GM19025 (cell line): Measurements from ENCODE around the gene GXYLT1.
"Not testable (repeated sequence)": the region's sequence is repeated elsewhere in the genome, so short reads cannot be mapped to it uniquely, and the experiment has no call there.

ENCODE experiments used
- ATAC-seq: cut with Tn5 transposase; IDR thresholded peaks from one replicate; pipeline ENCODE4 v1.9.1; 2021; ENCODE audit warnings: mild to moderate bottlenecking, low read depth, moderate library complexity; ENCODE audit not compliant: unreplicated experiment

GXYLT1 gene

DNA sequence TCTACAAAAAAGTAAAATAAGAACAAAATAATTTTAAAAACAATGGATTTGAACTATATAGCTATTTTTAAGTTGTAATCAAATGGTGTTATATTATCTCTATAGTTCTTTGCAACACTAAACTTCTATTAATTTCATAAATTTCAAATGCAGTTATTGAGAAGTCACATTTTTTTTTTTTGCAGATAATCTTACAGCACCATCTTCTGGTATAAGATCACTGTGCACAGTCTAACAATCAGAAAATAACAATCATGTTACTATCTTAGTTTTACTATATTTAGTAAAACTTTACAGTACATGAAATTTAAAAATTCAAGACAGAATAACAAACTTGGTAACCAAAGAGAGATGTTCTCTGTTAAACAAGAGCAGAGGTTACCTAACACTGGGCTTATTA lies 40.6 kb downstream of the GXYLT1 start:
- ATAC-seq, result no peak

DNA sequence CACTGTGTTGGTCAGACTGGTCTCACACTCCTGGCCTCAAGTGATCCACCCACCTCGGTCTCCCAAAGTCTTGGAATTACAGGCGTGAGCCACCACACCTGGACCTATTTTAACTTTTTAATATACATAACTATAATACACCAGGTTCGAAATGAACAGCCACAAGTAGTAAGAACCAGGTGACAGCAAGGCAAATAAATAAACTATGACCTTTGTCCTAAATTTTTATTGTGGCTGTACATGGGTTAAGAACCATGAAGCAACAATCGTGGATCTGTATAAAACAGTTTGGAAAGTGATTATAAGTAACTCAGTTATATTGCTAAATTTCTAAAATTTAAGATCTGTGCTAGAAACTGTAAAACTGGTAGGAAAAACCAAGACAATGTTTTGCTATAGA lies 41.5 kb downstream of the GXYLT1 start:
- no peak for ATAC-seq

DNA sequence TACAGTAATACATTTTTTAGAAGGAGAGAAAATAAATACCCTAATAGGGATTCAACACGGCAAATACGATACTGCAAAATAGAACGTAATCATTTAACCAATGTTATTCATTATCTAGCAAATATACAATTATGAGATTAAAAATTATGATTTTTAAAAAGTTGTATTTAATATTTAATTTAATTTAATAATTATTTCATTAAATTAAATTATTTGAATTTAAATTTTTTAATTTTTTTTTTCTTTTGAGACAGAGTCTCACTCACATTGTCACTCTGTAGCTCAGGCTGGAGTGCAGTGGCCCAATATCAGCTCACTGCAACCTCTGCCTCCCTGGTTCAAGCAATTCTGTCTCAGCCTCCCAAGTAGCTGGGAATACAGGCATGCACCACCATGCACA lies 42.0 kb downstream of the GXYLT1 start:
- ATAC-seq, result no peak

DNA sequence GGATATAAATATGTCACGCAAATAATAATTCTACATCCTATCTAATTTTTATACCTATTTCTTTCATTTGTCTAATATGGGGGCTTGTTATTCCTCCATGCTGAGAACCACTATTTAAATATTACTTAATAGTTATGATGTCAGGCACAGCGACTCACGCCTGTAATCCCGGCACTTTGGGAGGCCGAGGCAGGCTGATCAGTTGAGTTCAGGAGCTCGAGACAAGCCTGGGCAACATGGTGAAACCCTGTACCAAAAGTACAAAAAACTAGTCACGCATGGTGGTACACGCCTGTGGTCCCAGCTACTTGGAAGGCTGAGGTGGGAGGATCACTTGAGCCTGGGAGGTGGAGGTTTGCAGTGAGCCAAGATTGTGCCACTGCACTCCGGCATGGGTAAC lies 45.2 kb downstream of the GXYLT1 start:
- ATAC-seq, result no peak

DNA sequence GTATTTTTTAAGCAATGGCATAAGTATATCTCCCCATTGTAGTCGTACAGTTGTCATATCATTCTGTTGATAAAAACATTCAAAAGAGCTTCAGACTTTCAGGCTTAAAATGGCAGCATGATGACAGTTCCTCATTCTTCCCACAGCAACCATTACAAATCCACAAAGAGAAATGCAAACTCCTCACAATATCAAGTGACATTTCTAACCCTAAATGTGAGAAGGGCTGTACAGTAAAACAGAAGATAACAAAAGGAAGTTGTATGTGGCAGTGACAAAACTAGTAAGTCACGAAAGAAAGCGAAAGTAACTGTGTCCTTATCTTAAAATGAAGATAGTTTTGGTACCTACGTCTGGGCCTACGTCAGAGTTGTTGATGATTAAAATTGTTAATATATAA lies 46.7 kb downstream of the GXYLT1 start:
- peak; percentile 85 for ATAC-seq

DNA sequence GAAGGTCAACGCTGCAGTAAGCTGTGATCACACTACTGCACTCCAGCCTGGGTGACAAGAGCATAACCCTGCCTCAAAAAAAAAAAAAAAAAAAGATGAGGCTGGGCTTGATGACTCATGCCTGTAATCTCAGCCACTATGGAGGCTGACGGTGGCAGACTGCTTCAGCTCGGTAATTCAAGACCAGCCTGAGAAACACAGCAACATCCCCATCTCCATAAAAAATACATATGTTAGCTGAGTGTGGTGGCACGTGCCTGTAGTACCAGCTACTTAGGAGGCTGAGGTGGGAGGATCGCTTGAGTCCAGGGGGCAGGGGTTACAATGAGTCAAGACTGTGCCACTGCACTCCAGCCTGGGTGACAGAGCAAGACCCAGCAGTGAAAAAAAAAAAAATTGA lies 50.4 kb downstream of the GXYLT1 start:
- ATAC-seq, result no peak

DNA sequence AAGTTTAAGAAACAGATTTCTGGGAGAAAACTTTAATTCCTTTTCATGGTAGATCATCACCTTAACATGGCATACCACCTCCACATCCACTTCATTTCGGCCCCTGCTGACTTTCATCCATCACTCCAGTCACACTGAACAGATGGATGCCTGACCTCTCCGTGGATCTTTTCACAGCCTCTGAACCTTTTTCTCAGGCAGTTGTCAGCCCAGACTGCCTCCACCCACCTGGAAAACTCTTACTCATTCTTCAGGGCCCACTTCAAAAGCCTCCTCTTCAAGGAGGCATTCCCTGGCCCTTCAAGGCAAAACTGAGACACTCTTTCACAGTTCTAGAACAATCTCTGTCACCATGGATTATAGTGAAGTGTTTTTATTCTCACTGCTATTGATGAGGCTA lies 52.9 kb downstream of the GXYLT1 start:
- ATAC-seq, result no peak

DNA sequence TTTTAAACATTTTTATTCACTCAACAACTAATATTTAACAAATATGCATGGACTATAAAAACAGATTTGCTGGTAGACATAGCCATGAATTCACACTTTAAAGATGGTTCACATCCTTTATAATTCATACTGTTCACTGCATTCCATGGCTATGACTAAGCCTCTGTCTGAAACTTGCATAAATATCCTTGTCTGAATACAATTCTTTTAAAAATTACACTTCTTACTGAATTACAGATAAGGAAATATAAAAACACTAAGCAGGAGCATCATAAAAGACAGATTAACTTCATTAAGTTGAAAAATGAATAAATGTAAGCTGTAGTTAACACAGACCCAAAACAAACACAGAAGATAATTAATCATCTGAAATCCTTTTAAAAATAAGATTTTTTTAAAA lies 53.8 kb downstream of the GXYLT1 start:
- ATAC-seq, result no peak

DNA sequence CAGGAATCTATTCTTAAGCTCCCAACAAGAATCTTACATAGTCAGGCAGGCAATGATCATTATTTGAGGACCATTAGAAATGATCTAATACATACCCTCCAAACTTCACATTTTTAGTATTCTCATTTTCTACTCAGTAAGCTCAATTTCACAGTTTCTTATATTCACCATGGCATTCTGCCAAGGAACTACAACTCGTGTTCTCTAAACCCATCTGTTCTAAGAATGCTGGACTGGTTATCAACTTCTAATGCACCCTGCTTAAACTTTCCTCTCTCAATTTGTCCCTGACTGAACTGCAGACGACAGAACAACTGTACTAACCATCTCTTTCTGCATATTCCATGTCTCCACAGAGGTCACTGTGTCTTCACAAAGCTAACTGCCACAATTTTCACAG lies 58.6 kb downstream of the GXYLT1 start:
- ATAC-seq, result no peak

DNA sequence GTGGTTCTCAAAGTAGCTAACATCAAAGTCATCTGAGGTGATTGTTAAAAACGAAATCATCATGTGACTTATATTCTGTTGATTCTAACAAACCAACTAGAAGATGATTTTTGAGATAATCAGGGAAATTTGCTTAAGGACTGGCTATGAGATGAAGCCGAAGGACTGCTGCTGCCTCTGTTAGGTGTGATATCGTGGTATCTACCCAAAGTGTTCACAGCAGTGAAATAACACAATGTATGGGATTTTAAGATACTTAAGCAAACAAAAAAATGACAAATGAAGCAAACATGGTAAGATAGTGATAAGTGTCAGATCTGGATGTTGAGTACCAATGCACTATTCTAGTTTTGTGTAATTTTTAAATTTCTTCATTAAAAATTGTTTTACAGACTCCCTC lies 59.1 kb downstream of the GXYLT1 start:
- no peak for ATAC-seq

DNA sequence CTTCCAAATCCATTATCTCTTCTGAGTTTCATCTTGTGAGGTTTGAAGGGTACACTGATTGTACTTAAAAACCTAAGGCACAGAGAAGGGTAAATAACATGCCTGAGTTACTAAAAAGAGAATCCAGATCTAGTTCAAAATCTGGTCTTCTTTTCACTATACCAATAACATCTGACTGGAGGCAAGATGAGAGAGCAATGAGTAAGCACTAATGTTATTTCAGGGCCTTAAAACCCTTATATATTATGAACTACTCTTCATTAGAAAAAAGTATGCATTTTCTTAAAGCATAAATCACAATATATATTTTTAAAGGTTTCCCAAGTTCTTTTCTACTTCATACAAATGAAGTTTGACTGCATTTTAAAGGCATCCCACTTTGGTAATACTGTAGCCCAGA lies 60.2 kb downstream of the GXYLT1 start:
- ATAC-seq, result no peak

DNA sequence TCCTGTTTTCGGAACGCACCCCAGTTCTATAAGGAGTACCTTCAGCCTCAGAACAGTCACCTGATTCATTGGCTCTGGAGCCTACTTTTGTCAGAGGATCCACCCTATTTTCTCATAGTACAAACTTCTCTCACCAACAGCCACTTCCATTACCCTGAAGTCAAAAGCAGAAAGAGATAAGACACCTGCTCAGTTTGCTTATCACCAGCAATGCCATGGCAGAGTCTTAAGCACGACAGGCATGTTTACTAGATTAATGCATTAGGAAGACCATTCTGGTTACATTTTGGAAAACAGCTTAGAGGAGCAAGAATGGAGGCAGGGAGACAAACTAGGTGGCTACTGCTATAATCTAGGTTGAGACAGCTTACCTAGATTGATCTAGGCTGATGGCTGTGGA lies 67.7 kb downstream of the GXYLT1 start:
- no peak for ATAC-seq

DNA sequence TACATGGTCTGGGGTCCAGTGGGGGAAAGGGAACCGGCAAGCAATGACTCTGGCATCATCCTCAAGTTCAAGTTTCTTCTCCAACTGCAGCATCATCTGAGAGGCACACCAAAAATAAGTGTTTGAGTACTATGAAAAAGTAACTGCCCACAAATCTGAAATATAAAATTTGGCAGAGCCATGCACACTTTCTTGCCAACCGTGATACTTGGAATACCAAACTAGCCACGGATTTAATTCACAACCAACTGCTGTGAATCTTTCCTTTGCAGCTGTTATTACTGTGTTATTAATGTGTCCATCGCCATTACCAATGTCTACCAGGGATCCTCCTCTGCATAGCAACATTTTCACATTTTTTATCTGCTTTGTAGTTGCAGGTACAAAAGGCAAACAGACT lies 74.6 kb downstream of the GXYLT1 start:
- no peak for ATAC-seq

DNA sequence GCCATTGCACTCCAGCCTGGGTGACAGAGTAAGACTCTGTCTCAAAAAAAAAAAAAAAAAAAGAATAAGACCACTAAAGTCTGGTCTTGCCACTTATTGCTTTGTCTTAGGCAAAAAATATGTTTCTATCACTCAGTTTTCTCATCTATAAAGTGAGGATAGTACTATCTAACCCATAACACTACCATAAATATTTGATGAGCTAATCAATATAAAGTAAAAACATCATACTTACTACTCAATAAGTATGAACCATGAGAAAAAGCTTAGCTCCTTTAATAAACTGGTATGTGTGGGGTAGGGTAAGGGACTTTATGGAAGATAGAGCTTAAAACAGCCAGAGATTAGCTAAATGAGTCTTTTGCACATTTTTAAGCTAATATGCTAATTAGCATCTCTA lies 85.5 kb downstream of the GXYLT1 start:
- no peak for ATAC-seq

DNA sequence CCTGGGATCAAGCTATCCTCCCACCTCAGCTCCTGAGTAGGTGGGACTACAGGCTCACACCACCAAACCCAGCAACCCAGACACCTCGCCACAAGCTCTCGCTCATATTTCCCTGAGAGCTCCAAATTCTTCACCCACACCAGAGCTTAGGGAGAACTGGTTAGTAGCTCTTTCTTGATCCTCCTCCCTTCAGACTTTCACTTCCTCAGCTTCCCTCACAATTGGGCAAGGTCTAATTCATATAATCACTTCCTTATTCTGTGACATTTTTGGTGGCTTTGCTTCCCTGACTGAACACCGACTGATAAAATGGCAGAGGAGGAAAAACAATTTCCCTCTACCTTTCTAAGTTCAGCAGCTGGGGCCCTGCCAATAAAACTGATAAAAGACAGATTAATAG lies 88.5 kb downstream of the GXYLT1 start:
- no peak for ATAC-seq

DNA sequence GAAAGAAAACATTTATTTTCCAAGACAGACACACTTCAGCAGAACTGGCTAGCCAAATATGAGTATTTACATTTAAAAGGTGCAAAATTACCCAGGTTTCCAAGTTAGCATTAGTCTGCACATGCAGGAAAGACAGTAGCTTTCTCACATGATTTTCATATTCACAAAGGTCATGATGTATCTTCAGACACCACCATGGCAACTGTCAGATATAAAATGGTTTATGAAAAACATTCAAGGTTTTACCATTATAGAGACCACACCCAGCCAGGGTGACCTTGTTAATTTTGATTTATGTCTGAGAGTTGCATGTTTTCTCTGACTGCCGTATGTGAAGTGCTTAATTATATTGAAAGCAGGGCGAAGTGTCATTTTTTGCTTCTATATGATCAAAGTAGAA lies 91.2 kb downstream of the GXYLT1 start:
- no peak for ATAC-seq

DNA sequence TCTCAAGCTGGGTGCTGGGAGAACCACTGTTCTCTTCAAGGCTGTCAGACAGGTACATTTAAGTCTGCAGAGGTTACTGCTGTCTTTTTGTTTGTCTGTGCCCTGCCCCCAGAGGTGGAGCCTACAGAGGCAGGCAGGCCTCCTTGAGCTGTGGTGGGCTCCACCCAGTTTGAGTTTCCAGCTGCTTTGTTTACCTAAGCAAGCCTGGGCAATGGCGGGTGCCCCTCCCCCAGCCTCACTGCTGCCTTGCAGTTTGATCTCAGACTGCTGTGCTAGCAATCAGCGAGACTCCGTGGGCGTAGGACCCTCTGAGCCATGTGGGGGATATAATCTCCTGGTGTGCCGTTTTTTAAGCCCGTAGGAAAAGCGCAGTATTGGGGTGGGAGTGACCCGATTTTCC lies 95.7 kb downstream of the GXYLT1 start:
- not testable (repeated sequence) for ATAC-seq

DNA sequence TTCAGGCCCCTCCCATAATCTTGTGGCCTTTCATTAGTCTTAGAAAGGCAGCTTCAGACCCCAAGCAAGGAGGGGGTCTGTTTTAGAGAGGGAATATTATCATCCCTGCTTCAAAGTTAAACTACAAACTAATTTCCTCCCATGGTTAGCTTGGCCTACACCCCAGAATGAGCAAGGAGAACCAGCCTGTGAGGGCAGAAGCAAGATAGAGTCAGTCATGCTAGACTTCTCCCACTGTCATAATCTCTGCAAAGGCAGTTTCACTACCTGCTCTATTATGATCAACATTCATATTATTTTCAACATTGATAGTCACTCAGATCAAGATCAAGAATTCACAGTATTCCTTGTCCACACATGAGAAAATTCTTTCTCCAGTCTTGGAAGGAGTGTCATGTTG lies 105.1 kb downstream of the GXYLT1 start:
- ATAC-seq, result no peak

DNA sequence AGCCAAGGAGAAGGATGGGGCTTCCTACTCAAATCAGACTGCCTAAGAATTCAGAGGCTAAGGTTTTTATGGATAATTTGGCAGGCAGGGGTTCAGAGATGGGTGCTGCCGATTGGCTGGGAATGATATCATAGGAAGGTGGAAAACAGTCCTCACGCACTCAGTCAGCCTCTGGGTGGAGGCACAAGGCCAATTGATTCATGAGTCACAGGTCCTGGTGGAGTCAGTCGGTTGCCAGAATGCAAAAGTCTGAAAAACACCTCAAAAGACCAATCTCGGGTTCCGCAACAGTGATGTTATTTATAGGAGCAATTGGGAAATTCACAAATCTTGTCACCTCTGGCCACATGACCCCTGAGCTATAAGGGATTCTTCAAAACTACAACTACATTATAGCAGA lies 105.5 kb downstream of the GXYLT1 start:
- ATAC-seq, result no peak

DNA sequence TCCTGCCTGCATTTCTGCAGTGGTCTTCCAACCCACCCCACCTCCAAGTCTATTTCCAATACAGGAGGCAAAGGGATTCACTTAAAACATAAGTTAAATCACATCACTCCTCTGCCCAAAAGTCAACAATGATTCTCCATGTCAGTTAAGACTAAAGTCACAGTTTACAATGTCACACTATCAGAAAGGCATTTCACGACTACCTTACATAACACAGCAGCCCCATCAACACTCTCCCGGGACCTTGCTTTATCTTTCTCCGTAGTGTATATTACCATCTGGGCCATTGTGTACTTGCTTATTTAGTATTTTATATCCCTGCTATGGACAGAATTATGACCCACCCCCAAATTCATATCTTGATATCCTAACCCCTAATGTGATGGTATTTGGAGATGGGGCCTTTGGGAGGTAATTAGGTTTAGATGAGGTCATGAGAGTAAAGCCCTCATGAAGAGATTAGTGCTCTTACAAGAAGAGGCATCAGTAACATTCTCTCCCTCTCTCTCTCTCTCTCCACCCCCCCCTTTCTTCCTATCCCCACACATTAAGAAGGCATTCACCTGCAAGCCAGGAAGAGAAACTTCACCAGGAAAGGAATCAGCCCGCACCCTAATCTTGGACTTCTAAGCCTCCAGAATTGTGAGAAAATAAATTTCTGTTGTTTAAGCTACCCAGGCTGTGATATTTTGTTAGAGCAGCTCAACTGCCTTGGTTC lies 112.7 kb downstream of the GXYLT1 start:
- ATAC-seq, result no peak
